Upper lobe of right lung (tissue), 1 donor: ENCODE measurements around the gene OR5AC2. TPM values are rescaled to one million over a fixed set of nuclear protein-coding genes. Genes with fewer than 3 reads are reported as not detected.

Experiments
- ATAC-seq: fragments of 200-7000 bp; cut with Tn5 transposase; one replicate; pipeline ENCODE4 v1.9.1; 2020; ENCODE audit warnings: mild to moderate bottlenecking, moderate library complexity
- DNase-seq: peaks from one replicate; pipeline ENCODE4 v3.0.0-alpha.2; 2020
- H3K27ac ChIP-seq: fragments of 200-600 bp; one replicate; pipeline ENCODE4 v1.8.0; 2022
- H3K27me3 ChIP-seq: fragments of 200-600 bp; one replicate; pipeline ENCODE4 v1.8.0; 2022; ENCODE audit warnings: mild to moderate bottlenecking
- H3K36me3 ChIP-seq: fragments of 200-600 bp; one replicate; pipeline ENCODE4 v1.8.0; 2022
- H3K4me1 ChIP-seq: fragments of 200-600 bp; one replicate; pipeline ENCODE4 v1.8.0; 2022
- H3K4me3 ChIP-seq: fragments of 200-600 bp; one replicate; pipeline ENCODE4 v1.8.0; 2022; ENCODE audit warnings: mild to moderate bottlenecking
- H3K9me3 ChIP-seq: fragments of 200-600 bp; one replicate; pipeline ENCODE4 v1.8.0; 2022
- CTCF ChIP-seq: fragments of 200-600 bp; IDR thresholded peaks from one replicate; pipeline ENCODE4 v1.8.0; 2022; ENCODE audit warnings: antibody characterized with exemption
- intact Hi-C: fragments of 100-400 bp; cut with DNase I; formaldehyde crosslinking; loops from one replicate; pipeline ENCODE4 v1.11.0; 2022
- total RNA-seq: library from RNA; stranded (reverse); fragmentation: NEBNext Ultra II Directional; extraction: Animal tissue kit (Norgen Biotek cat#: 25700); gene quantifications from one replicate; pipeline ENCODE4 v1.2.1, GENCODE V29; 2021
- donor health status: DM: no; HTN: yes; CAD: no; lungs with severe emphysema.

OR5AC2 gene
- total RNA-seq, 1 donor from 2014 or later = not detected

GRCh38 chr3:98136631-98137030 is 49.7 kb downstream of the OR5AC2 start:
- intact Hi-C loops = no loop called here
- H3K4me1 ChIP-seq = no peaks in the 10 kb centered on the region
- no peaks in the 10 kb centered on the region for H3K9me3 ChIP-seq
- H3K27ac ChIP-seq = no peak overlapping the region
- H3K4me3 ChIP-seq = no peak overlapping the region
- no peak for TF ChIP-seq CTCF
- no peaks in the 10 kb centered on the region for H3K27me3 ChIP-seq
- ATAC-seq (no peak), DNase-seq (no peak)
- H3K36me3 ChIP-seq = no peaks in the 10 kb centered on the region

Other genes starting within 250 kb of the OR5AC2 start
- gene RIOX2, start 114.7 kb upstream of the OR5AC2 start, total RNA-seq = 20.5 TPM
- not detected for gene GABRR3, start 51.9 kb upstream of the OR5AC2 start, total RNA-seq
- gene OR5H1, start 43.5 kb downstream of the OR5AC2 start, total RNA-seq = not detected
- not detected for gene OR5H14, start 60.3 kb downstream of the OR5AC2 start, total RNA-seq
- gene OR5H15, start 79.5 kb downstream of the OR5AC2 start, total RNA-seq = not detected
- gene OR5H6, start 177.1 kb downstream of the OR5AC2 start, total RNA-seq = not detected
- gene OR5H2, start 195.3 kb downstream of the OR5AC2 start, total RNA-seq = not detected